GM13977 (cell line): ENCODE results near the gene NAPA.

Experiments used
- DNase-seq: peaks from one replicate; pipeline ENCODE4 v3.0.0; 2012; ENCODE audit warnings: low spot score
- in situ Hi-C: fragments of 300-500 bp; cut with MboI; formaldehyde crosslinking; loops from one replicate; pipeline ENCODE4 v1.12.0; 2022; ENCODE audit warnings: low sequenced_read_pairs, low pct_unique_long_range_greater_than_20kb, mixed read lengths, inconsistent platforms; ENCODE audit not compliant: unreplicated experiment
- TF ChIP-seq, protein P1 (sequence below): IDR thresholded peaks from 2 replicates; pipeline ENCODE4 v1.5.1; 2012; ENCODE audit warnings: mild to moderate bottlenecking, control low read depth; ENCODE audit not compliant: insufficient read depth; ENCODE audit errors: extremely low read depth, missing control alignments

Gene NAPA

DNA sequence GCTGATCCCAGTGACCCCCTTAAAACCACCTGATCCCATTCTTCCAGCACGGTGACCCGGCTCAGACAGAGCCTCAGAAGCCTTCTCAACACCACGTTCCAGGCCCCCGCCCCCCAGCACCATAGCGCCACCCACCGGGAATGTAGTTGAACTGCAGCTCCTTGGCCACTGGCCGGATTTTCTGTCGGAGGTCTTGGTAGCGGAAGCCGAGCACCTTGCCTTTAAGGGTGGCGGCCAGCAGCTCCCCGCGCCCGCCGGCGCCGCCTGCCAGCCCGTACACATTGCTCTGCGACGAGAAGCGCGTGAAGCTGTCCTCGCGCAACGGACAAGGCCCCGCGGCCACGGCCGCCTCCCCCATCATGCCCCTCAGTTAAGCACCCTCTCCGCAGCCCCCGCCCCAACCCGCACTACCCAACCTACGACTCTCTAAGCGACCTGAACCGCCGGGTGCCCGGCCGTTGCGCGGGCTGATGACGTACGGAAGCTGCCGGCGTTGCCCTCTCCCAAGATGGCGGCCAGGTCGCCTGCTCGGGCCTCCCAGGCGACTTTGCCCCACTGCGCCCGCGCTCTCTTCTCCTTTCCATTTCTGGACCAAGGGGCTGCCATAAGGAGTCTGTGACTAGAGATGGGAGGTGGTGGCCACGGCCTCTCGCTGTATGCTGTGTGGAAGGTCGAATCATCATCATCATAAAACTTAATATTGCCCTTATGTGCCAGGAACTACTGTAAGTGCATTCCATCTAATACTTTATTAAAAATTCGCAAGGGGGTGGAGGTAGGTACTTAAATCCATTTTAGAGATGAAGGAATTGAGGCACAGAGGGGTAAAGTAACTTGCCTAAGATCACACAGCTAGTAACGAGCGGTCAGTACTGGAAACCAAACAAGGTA is 30.8 kb downstream of the NAPA start, which contains the start of gene KPTN:
Gene KPTN, minus strand, starts transcription at position 420 of the 891 bp plus-strand sequence. Its CDS starts 59 bp downstream, at position 361.
- TF ChIP-seq, protein P1, sequence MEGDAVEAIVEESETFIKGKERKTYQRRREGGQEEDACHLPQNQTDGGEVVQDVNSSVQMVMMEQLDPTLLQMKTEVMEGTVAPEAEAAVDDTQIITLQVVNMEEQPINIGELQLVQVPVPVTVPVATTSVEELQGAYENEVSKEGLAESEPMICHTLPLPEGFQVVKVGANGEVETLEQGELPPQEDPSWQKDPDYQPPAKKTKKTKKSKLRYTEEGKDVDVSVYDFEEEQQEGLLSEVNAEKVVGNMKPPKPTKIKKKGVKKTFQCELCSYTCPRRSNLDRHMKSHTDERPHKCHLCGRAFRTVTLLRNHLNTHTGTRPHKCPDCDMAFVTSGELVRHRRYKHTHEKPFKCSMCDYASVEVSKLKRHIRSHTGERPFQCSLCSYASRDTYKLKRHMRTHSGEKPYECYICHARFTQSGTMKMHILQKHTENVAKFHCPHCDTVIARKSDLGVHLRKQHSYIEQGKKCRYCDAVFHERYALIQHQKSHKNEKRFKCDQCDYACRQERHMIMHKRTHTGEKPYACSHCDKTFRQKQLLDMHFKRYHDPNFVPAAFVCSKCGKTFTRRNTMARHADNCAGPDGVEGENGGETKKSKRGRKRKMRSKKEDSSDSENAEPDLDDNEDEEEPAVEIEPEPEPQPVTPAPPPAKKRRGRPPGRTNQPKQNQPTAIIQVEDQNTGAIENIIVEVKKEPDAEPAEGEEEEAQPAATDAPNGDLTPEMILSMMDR: peak; percentile 98
- in situ Hi-C loops: no loop called here
- DNase-seq: peak; percentile 98

DNA sequence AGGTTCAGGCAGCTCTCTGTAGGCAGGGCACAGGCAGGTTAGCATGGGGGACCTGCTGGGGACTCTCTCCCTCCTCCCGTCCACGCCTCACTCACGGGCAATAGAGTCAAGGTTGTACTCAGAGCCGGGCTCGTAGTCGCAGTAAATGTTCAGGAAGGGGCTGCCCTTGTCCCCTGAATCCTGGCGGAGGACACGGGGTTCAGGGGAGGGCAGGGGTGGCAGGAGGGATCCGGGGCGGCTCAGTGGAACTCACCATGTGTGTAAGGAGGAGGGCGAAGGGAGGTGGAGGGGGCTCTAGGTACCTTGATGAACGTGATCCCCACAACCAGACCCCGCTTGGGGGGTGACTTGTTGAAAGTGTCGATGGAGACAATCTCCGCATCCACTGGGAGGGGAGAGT is 31.7 kb downstream of the NAPA start:
- TF ChIP-seq, protein P1: no peak
- in situ Hi-C loops: no loop called here
- no peak for DNase-seq

DNA sequence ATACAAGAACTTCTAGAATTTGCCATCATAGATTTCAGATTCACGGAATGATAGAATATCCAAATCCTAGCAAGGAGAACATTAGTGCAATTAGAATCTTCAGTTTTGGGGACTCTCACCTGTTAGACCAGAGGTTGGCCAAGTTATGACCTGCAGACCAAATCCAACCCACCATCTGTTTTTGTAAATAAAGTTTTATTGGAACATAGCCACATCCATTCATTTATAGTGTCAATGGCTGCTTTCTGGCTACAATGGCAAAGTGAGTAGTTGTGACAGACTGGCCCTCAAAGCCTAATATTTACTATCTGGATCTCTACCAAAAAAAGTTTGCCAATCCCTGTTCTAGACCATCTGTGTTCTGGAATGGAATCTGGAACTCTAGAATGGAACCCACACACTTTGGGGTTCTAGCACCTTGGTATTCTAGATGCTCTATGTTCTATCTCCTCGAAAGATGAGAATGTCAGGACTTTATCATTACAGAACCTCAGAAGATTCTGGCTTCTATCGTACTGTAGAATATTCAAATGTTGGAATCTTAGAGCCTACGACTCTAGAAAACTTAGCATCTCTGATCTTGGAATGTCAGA is 33.3 kb downstream of the NAPA start:
- in situ Hi-C loops: no loop called here
- TF ChIP-seq, protein P1: no peak
- no peak for DNase-seq

DNA sequence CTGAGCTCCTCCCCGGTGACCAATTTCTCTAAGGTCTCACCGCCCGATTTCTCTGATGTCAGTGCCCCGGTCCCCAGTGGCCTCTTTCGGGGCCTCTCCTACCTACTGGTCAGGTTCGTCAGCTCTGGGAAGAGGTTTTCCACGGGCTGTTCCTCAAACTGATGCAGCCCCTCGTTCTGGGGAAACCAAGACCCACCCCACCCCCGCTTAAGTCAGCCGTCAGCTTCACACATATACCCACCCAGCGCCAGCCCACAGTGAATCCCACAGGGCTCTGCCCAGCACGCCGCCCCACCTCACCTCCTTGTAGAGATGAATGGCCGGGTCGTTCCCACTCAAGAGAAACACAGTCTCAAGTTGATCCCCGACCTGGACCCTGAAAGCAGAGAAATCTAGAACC is 34.2 kb downstream of the NAPA start:
- in situ Hi-C loops: no loop called here
- TF ChIP-seq, protein P1: no peak
- DNase-seq: no peak

DNA sequence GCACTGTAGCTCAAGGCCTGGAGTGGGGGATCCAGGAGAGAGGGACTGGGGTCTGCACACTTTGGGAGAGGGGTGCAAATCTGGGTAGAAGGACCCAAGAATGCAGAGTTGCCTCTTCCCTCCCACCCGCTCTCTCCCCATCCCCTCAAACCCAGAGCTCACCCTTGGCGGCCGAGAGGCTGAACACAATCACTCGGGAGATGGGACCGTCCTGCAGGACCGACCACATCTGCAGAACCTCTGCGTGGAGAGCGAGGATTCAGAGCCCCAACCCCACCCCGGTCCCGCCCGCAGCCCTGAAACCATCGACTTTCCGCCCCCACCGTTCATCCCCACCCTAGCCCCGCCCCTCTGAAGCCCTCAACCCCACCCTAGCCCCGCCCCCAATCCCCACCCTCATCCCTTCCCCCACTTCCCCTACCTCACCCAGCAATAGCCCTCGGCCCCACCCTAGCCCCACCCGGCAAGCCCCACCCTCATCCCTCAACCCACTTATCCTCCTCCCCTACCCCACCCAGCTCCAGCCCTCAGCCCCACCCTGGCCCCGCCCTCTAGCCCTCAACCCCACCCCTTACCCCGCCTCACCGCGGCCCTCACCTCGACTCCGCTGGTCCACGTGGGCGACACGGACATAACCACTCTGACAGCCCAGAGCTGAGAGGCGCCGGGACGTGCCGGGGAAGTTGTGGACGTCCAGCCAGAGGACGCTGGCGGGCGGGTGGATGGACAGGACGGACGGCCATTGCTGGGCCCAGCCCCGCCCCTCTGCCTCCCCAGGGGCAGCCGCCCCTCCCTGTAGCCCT is 35.0 kb downstream of the NAPA start:
- TF ChIP-seq, protein P1: no peak
- in situ Hi-C loops: no loop called here
- no peak for DNase-seq

DNA sequence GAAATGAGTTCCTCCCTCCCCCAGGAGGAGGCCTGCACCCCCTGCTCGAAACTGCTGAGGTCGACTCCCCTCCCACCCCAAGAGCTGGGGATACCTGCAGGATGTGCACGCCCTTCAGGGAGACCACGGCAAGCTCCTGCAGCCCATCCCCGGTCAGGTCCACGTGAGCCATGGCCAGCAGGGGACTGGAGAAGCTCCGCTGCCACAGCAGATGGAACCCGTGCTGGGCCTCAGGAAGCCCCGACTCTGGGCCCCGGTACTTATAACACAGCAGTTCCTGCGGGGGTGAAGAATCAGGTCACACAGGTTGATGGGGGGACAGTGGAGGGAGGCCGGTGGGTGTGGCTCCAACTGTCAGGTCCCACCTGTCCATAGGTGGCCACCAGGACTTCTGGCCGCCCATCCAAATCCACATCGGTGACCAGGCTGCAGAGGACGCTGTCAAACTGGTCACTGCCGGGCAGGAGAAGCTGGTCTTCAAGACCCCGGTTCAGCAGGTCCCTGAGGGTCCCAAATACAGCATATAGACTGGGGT is 38.4 kb downstream of the NAPA start:
- TF ChIP-seq, protein P1: no peak
- DNase-seq: no peak
- in situ Hi-C loops: no loop called here
